Cardiac fibroblast (primary cell): ENCODE data around the gene MAGEA8.
A peak's percentile ranks its signal among the peaks of the same experiment; 100 is the strongest.
"Not testable (repeated sequence)": the region's sequence is repeated elsewhere in the genome, so short reads cannot be mapped to it uniquely, and the experiment has no call there.

Experiments
- DNase-seq, 2 donors: peaks; one replicate each; pipeline versions ENCODE4 v3.0.0 to v3.0.0-alpha.2; 2010; ENCODE audit warnings: low read depth in 2 of 2
- H3K4me3 ChIP-seq, 2 donors: replicated peaks in 1 of 2; 1 replicate in 1 of 2; 2 replicates in 1 of 2; pipeline ENCODE4 v1.5.1; 2011; ENCODE audit warnings: low read depth in 2 of 2, low read length in 2 of 2, mild to moderate bottlenecking in 2 of 2, moderate library complexity in 1 of 2
- TF ChIP-seq, protein P1 (sequence below): IDR thresholded peaks from one replicate; pipeline ENCODE4 v1.5.1; 2011; ENCODE audit warnings: low read depth, mild to moderate bottlenecking, low read length, inconsistent platforms

Gene MAGEA8, protein sequence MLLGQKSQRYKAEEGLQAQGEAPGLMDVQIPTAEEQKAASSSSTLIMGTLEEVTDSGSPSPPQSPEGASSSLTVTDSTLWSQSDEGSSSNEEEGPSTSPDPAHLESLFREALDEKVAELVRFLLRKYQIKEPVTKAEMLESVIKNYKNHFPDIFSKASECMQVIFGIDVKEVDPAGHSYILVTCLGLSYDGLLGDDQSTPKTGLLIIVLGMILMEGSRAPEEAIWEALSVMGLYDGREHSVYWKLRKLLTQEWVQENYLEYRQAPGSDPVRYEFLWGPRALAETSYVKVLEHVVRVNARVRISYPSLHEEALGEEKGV

DNA sequence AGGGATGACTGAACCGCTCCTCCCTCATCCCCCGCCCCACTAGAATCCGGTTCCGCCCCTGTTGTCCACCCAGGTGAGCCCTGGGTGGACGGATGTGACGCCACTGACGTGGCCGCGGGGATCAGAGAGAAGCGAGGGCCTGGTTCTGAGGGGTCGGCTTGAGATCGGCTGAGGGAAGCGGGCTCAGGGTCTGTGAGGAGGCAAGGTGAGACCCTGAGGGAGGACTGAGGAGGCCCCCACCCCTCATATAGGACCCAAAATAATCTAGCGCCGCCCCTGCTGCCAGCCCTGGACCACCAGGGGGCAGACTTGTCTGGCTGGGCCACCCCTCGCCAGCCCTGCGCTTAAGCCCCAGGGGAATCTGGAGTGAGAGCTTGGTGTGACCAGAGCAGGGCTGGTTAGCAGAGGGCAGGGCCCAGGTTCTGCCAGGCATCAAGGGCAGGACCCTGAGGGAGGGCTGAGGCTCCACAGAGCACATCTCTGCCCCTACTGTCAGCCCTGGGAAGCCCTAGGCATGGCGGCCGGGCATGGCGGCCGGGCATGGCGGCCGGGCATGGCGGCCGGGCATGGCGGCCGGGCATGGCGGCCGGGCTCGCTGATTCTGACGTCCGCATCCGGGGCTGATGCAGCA lies at the start of gene MAGEA8:
Gene MAGEA8, plus strand, starts transcription at position 103 of the 631 bp plus-strand sequence. CDS start 3,090 bp downstream, outside the sequence.
- DNase-seq, result no peak
- no peak within 1 kb of the TSS for H3K4me3 ChIP-seq
- TF ChIP-seq, protein P1, sequence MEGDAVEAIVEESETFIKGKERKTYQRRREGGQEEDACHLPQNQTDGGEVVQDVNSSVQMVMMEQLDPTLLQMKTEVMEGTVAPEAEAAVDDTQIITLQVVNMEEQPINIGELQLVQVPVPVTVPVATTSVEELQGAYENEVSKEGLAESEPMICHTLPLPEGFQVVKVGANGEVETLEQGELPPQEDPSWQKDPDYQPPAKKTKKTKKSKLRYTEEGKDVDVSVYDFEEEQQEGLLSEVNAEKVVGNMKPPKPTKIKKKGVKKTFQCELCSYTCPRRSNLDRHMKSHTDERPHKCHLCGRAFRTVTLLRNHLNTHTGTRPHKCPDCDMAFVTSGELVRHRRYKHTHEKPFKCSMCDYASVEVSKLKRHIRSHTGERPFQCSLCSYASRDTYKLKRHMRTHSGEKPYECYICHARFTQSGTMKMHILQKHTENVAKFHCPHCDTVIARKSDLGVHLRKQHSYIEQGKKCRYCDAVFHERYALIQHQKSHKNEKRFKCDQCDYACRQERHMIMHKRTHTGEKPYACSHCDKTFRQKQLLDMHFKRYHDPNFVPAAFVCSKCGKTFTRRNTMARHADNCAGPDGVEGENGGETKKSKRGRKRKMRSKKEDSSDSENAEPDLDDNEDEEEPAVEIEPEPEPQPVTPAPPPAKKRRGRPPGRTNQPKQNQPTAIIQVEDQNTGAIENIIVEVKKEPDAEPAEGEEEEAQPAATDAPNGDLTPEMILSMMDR, result peak; percentile 6

DNA sequence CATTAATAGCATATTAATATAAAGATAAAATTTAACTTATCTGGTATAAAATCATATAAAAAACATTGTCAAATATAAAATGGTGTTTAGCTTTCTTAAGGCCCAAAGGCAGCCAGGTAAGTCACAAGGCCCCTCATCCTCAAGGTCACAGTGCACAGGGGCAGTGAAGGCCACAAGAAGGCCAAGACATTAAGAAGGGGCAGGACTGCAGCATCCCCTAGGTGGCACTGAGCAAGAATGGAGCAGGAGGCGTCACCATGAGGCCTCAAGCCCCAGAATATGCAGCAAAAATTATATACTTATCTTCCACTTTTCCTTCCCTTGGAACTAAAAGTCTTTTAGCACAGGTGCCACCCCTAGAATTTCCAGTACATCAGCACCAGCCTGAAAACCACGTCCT lies 49.5 kb upstream of the MAGEA8 start:
- DNase-seq, result no peak

DNA sequence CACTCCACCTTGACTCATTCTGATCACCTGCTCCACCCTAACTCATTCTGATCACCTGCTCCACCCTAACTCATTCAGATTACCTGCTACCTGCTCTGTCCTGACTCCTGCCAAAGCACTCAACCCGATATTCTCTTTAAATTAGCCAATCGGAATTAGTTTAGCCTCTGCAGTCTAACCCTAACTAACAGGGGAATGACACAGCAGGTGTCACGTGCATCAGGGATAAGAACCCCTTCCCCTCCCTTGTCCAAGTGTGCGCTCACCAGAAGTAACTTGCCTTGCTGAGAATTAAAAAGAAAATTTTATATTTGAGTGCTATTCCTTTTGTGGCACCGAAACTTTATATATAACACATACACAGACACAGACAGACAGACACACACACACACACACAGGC lies 44.3 kb upstream of the MAGEA8 start:
- not testable (repeated sequence) for H3K4me3 ChIP-seq, DNase-seq

More for the DNA sequence above, 49.5 kb upstream of the MAGEA8 start:
- TF ChIP-seq, protein P1, result no peak
- no peak overlapping the region for H3K4me3 ChIP-seq

DNA sequence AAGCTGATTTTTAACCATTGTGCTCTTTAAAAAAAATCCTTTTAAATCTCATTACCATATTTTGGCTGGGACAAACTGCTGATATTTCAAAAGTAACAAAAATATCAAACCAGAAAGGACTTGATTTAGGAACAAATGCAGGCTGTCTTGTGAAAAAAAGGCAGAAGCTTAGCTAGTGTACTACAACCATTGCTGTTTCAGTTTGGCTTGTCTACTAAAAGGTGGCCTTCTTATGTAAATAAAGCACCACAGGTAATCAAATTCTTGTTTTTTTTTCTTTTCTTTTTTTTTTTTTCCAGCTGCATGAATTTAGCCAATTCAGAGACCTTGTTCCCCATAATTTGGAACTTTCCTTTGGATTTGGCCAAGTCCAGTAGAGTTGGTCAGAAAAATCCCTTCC lies 43.8 kb upstream of the MAGEA8 start:
- TF ChIP-seq, protein P1, result no peak
- H3K4me3 ChIP-seq, result no peak overlapping the region
- DNase-seq, result no peak

DNA sequence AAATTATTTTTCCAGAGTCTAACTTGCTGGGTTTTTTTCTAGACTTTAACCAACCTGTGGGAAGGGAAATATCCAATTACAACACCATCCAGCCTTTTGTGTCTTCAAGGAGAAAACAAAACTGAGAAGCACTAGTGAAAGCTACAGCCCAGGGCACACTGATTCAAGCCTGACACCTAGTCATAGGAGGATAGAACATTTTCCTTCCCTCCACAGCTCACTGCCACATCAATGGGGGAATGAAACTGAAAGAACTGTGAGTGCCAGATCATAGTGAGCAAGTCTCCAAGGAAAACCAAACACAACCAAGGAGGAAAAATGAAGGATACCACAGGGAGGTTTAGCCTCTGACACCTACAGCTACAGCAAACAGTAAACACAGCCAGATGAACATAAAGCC lies 43.3 kb upstream of the MAGEA8 start:
- DNase-seq, result no peak
- TF ChIP-seq, protein P1, result no peak
- H3K4me3 ChIP-seq, result no peak overlapping the region

DNA sequence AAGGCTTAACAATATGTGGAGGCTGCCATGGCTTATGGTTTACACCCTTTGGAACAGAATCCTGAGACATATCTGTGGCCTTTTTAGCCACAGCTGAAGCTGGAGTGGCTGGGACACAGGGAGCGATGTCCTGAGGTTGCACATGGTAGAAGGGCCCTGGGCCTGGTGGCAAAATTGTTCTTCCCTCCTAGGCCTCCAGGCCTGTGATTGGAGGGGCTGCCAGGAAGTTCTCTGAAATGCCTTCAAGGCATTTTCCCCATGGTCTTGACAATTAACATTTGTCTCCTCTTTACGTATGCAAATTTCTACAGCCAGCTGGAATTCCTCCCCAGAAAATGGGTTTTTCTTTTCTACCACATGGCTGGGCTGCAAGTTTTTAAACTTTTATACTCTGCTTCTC lies 39.1 kb upstream of the MAGEA8 start:
- no peak overlapping the region for H3K4me3 ChIP-seq
- TF ChIP-seq, protein P1, result no peak
- no peak for DNase-seq

DNA sequence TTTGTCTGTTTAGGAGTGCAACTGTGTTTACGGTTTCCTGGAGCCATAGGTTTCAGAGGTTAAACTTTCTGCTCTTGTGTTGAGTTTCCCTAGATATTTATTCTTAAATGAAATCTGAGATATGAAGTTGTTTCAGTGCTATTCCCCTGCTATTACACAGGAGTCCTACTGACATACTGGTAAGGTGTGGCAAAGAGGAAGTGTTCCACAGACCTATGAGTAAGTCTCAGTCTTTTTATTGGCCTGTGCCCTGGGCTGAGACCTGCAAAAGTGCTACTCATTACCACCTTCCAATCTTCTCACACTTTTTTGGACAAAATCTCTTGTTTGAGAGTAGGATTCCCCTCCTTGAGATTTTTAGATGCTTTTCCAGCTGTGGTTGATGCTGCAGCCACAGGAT lies 35.6 kb upstream of the MAGEA8 start:
- H3K4me3 ChIP-seq, result no peak overlapping the region
- TF ChIP-seq, protein P1, result no peak
- DNase-seq, result no peak
